ENCODE measurements around the gene TMEM117. TPM values are rescaled to one million over a fixed set of nuclear protein-coding genes. Genes with fewer than 3 reads are reported as not detected.

The TMEM117 gene
- total and polyA plus RNA-seq, 2 donors (not counting 3 experiments of a cell fraction or from before 2014, with no cell fraction given) = 1.2 to 3.8 TPM

GRCh38 chr12:44143175-44143574, 307.3 kb downstream of the TMEM117 start:
- Histone ChIP-seq H3K9ac (replicated peaks; ENCODE audit: extremely low read depth, insufficient read depth, low read length) (no peak overlapping the region), H3K9me3 (replicated peaks; ENCODE audit: control insufficient read depth, insufficient read depth, low read length) (no peaks in the 10 kb centered on the region), H3K4me3 (replicated peaks in 1 of 3; ENCODE audit: insufficient read depth in 1 of 3, low read depth in 1 of 3, low read length in 3 of 3) (no peak overlapping the region), H2AFZ (ENCODE audit: low read depth, low read length) (no peak overlapping the region), H3K4me1 (ENCODE audit: control insufficient read depth, extremely low read depth, insufficient read depth, low read length) (no peaks in the 10 kb centered on the region), H3K36me3 (ENCODE audit: control insufficient read depth in 2 of 2, extremely low read depth in 1 of 2, insufficient read depth in 2 of 2, low read length in 2 of 2) (no peaks in the 10 kb centered on the region), H3K27ac (ENCODE audit: insufficient read depth, low read depth, low read length) (no peak overlapping the region), H3K4me2 (ENCODE audit: insufficient read depth, low read length) (no peak overlapping the region), H3K27me3 (ENCODE audit: control insufficient read depth in 2 of 2, insufficient read depth in 2 of 2, low read length in 2 of 2) (no peaks in the 10 kb centered on the region), H3K79me2 (ENCODE audit: control insufficient read depth, insufficient read depth, low read length) (no peaks in the 10 kb centered on the region), H3K9me1 (replicated peaks; ENCODE audit: control insufficient read depth, extremely low read depth, insufficient read depth, low read length) (no peaks in the 10 kb centered on the region), H4K20me1 (replicated peaks; ENCODE audit: control insufficient read depth, extremely low read depth, insufficient read depth, low read length) (no peaks in the 10 kb centered on the region)
- FAIRE-seq (no peak), DNase-seq (ENCODE audit: low read depth, low spot score) (no peak)
- POLR2A ChIA-PET = no interaction called here
- dilution Hi-C loops (cut with MboI; ENCODE audit: extremely low pct_ligation_motif_present, low sequenced_read_pairs) (no loop called here), intact Hi-C loops (cut with micrococcal nuclease) (no loop called here)
- TF ChIP-seq FOS (IDR thresholded peaks at IDR 0.05; ENCODE audit: borderline replicate concordance, insufficient read depth, low read length) = no peak
- TF ChIP-seq POLR2AphosphoS5 (IDR thresholded peaks at IDR 0.05; ENCODE audit: insufficient read depth, low read depth, low read length) = no peak
- TF ChIP-seq MYC (IDR thresholded peaks at IDR 0.05; ENCODE audit: low read depth, low read length) = no peak
- TF ChIP-seq JUN (IDR thresholded peaks at IDR 0.05; ENCODE audit: borderline replicate concordance, insufficient read depth, insufficient read length, low read depth) = no peak
- TF ChIP-seq POLR2A (IDR thresholded peaks at IDR 0.05; ENCODE audit: low read depth, low read length) = no peak
- TF ChIP-seq CTCF (IDR thresholded peaks at IDR 0.05; ENCODE audit: extremely low read depth in 1 of 2, insufficient read depth in 1 of 2, low read depth in 1 of 2, low read length in 2 of 2) = no peak
- no peak for TF ChIP-seq EZH2 (IDR thresholded peaks at IDR 0.05; ENCODE audit: borderline replicate concordance, low read depth, low read length, severe bottlenecking)
- TF ChIP-seq, protein P1, sequence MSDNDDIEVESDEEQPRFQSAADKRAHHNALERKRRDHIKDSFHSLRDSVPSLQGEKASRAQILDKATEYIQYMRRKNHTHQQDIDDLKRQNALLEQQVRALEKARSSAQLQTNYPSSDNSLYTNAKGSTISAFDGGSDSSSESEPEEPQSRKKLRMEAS (IDR thresholded peaks at IDR 0.05; ENCODE audit: insufficient read depth, insufficient read length) = no peak
- TF ChIP-seq GATA2 (IDR thresholded peaks at IDR 0.05; ENCODE audit: insufficient read depth, insufficient read length, low read depth, low read length) = no peak
- no TSS peak for BruUV-seq (replicated peaks)
- CTCF ChIA-PET = interaction anchor here (0.5 kb wide), 1 partner anchor 363 kb away, joined by 3 read pairs; no protein-coding TSS in a partner anchor

All from endothelial cell of umbilical vein (primary cell).